Vagina (tissue), 2 donors: ENCODE data around the gene MAN1A1. TPM values are rescaled to one million over a fixed set of nuclear protein-coding genes. Genes with fewer than 3 reads are reported as not detected.

Experiments
- DNase-seq, 2 donors: peaks; one replicate each; pipeline ENCODE4 v3.0.0-alpha.2; 2017; ENCODE audit errors: extremely low spot score in 2 of 2
- H3K27ac ChIP-seq: fragments of 200-600 bp; sonication (generic); one replicate; pipeline ENCODE4 v1.5.1; 2019
- H3K27me3 ChIP-seq: fragments of 200-600 bp; sonication (generic); one replicate; pipeline ENCODE4 v1.5.1; 2019
- H3K36me3 ChIP-seq, 2 donors: fragments of 200-600 bp; sonication (generic); one replicate each; pipeline ENCODE4 v1.5.1; 2017 to 2019
- H3K4me1 ChIP-seq: fragments of 200-600 bp; sonication (generic); one replicate; pipeline ENCODE4 v1.5.1; 2019
- H3K4me3 ChIP-seq, 2 donors: fragments of 200-600 bp; sonication (generic); 1 replicate in 1 of 2; 2 replicates in 1 of 2; pipeline ENCODE4 v1.5.1; 2016 to 2019
- H3K9me3 ChIP-seq: fragments of 200-600 bp; sonication (generic); one replicate; pipeline ENCODE4 v1.5.1; 2019
- CTCF ChIP-seq, 3 experiments: fragments of 450-650 bp in 2 of 3; fragments of 200-600 bp in 1 of 3; sonication (generic) in 1 of 3; IDR thresholded peaks; one replicate each; pipeline ENCODE4 v1.5.1; 2017 to 2019; ENCODE audit warnings: antibody characterized with exemption in 3 of 3, mild to moderate bottlenecking in 2 of 3, moderate library complexity in 2 of 3
- POLR2A ChIP-seq, 2 donors: fragments of 450-650 bp; IDR thresholded peaks; one replicate each; pipeline ENCODE4 v1.6.1; 2017; ENCODE audit warnings: antibody characterized with exemption in 2 of 2, mild to moderate bottlenecking in 2 of 2, moderate library complexity in 2 of 2
- POLR2AphosphoS5 ChIP-seq, 2 donors: sonication (generic); formaldehyde crosslinking; IDR thresholded peaks; one replicate each; pipeline ENCODE4 v1.9.0; 2017; ENCODE audit warnings: antibody characterized with exemption in 2 of 2, mild to moderate bottlenecking in 2 of 2, low read depth in 1 of 2; ENCODE audit not compliant: insufficient read depth in 1 of 2
- intact Hi-C: fragments of 100-400 bp; cut with DNase I; formaldehyde crosslinking; loops from one replicate; pipeline ENCODE4 v1.15.1; 2023
- total RNA-seq: library from RNA; depleted of rRNA; stranded (reverse); fragments of >200 nt; gene quantifications from one replicate; pipeline ENCODE4 v1.2.3, GENCODE V29; 2016

MAN1A1 gene
- total RNA-seq, 1 donor from 2014 or later, result 71.2 TPM

GRCh38 chr6:119306396-119306968, 43.1 kb downstream of the MAN1A1 start:
- no peak overlapping the region for H3K27ac ChIP-seq
- peaks cover 28% of the 10 kb centered on the region for H3K4me1 ChIP-seq
- no peak for DNase-seq
- intact Hi-C loops, result no loop called here
- no peaks in the 10 kb centered on the region for H3K9me3 ChIP-seq
- no peaks in the 10 kb centered on the region for H3K27me3 ChIP-seq
- no peak for TF ChIP-seq POLR2AphosphoS5 (IDR thresholded peaks at IDR 0.05; ENCODE audit: insufficient read depth in 1 of 2, low read depth in 1 of 2)
- no peak for TF ChIP-seq POLR2A (IDR thresholded peaks at IDR 0.05)
- no peak for TF ChIP-seq CTCF (IDR thresholded peaks at IDR 0.05)
- peaks cover 0 to 13% of the 10 kb centered on the region in 2 donors for H3K36me3 ChIP-seq
- H3K4me3 ChIP-seq, result no peak overlapping the region

- TF ChIP-seq CTCF (IDR thresholded peaks at IDR 0.05) (no peak), POLR2AphosphoS5 (IDR thresholded peaks at IDR 0.05; ENCODE audit: insufficient read depth in 1 of 2, low read depth in 1 of 2) (no peak), POLR2A (IDR thresholded peaks at IDR 0.05) (no peak)
These were observed 46.2 kb downstream of the MAN1A1 start for GRCh38 chr6:119303164-119303887.

GRCh38 chr6:119301429-119301828, 48.1 kb downstream of the MAN1A1 start:
- no peaks in the 10 kb centered on the region for H3K9me3 ChIP-seq
- no peak for TF ChIP-seq CTCF (IDR thresholded peaks at IDR 0.05)
- no peak for TF ChIP-seq POLR2A (IDR thresholded peaks at IDR 0.05)
- no peak for DNase-seq
- peaks cover 4% of the 10 kb centered on the region for H3K4me1 ChIP-seq
- H3K27me3 ChIP-seq, result no peaks in the 10 kb centered on the region
- H3K36me3 ChIP-seq, result peaks cover 0 to 11% of the 10 kb centered on the region in 2 donors
- no peak overlapping the region for H3K27ac ChIP-seq
- H3K4me3 ChIP-seq, result no peak overlapping the region
- intact Hi-C loops, result no loop called here

More at GRCh38 chr6:119303164-119303887, 46.2 kb downstream of the MAN1A1 start:
- no peak overlapping the region for H3K4me3 ChIP-seq
- H3K9me3 ChIP-seq, result no peaks in the 10 kb centered on the region
- no peak for DNase-seq
- no peaks in the 10 kb centered on the region for H3K27me3 ChIP-seq
- H3K4me1 ChIP-seq, result peaks cover 15% of the 10 kb centered on the region
- intact Hi-C loops, result no loop called here
- peaks cover 0 to 13% of the 10 kb centered on the region in 2 donors for H3K36me3 ChIP-seq
- H3K27ac ChIP-seq, result no peak overlapping the region

GRCh38 chr6:119299694-119300093, 49.9 kb downstream of the MAN1A1 start:
- Histone ChIP-seq H3K4me1 (peaks cover 11% of the 10 kb centered on the region), H3K9me3 (no peaks in the 10 kb centered on the region), H3K36me3 (no peaks in the 10 kb centered on the region), H3K27ac (no peak overlapping the region), H3K4me3 (no peak overlapping the region), H3K27me3 (no peaks in the 10 kb centered on the region)
- DNase-seq, result no peak
- intact Hi-C loops, result no loop called here
- TF ChIP-seq POLR2AphosphoS5 (IDR thresholded peaks at IDR 0.05; ENCODE audit: insufficient read depth in 1 of 2, low read depth in 1 of 2) (no peak), CTCF (IDR thresholded peaks at IDR 0.05) (no peak), POLR2A (IDR thresholded peaks at IDR 0.05) (no peak)

- Histone ChIP-seq H3K36me3 (no peaks in the 10 kb centered on the region), H3K27ac (no peak overlapping the region), H3K4me3 (no peak overlapping the region), H3K9me3 (no peaks in the 10 kb centered on the region), H3K27me3 (no peaks in the 10 kb centered on the region), H3K4me1 (peaks cover 7% of the 10 kb centered on the region)
- no peak for TF ChIP-seq POLR2A (IDR thresholded peaks at IDR 0.05)
- no peak for TF ChIP-seq CTCF (IDR thresholded peaks at IDR 0.05)
- TF ChIP-seq POLR2AphosphoS5 (IDR thresholded peaks at IDR 0.05; ENCODE audit: insufficient read depth in 1 of 2, low read depth in 1 of 2), result no peak
- intact Hi-C loops, result no loop called here
- no peak for DNase-seq
These were observed 52.5 kb downstream of the MAN1A1 start for GRCh38 chr6:119297049-119297448.
